Vagina (tissue), 2 donors: ENCODE results near the gene NF2.

Experiments
- CTCF ChIP-seq, 3 experiments: fragments of 450-650 bp in 2 of 3; fragments of 200-600 bp in 1 of 3; sonication (generic) in 1 of 3; IDR thresholded peaks; one replicate each; pipeline ENCODE4 v1.5.1; 2017 to 2019; ENCODE audit warnings: antibody characterized with exemption in 3 of 3, mild to moderate bottlenecking in 2 of 3, moderate library complexity in 2 of 3
- POLR2AphosphoS5 ChIP-seq, 2 donors: sonication (generic); formaldehyde crosslinking; IDR thresholded peaks; one replicate each; pipeline ENCODE4 v1.9.0; 2017; ENCODE audit warnings: antibody characterized with exemption in 2 of 2, mild to moderate bottlenecking in 2 of 2, low read depth in 1 of 2; ENCODE audit not compliant: insufficient read depth in 1 of 2

GRCh38 chr22:29605527-29605850, 2.1 kb downstream of the NF2 start:
- no peak for TF ChIP-seq CTCF (IDR thresholded peaks at IDR 0.05)
- no peak for TF ChIP-seq POLR2AphosphoS5 (IDR thresholded peaks at IDR 0.05; ENCODE audit: insufficient read depth in 1 of 2, low read depth in 1 of 2)
